Breast epithelium (tissue), 3 donors: ENCODE measurements around the gene PRODH. TPM values are rescaled to one million over a fixed set of nuclear protein-coding genes. Genes with fewer than 3 reads are reported as not detected.

ENCODE experiments used
- total RNA-seq, 3 donors: library from RNA; depleted of rRNA; stranded (reverse); fragments of >200 nt; gene quantifications; one replicate each; pipeline ENCODE4 v1.1.0, GENCODE V29; 2016

PRODH gene
- total RNA-seq, 3 donors from 2014 or later: 4.6 to 29.6 (median 11.1) TPM

Other genes starting within 250 kb of the PRODH start
- 10 to 100 TPM in 1 of 3 donors, 1 to 10 TPM in 2; 5.9 to 11.5 (median 6.9) TPM for gene DGCR6, start 30.0 kb downstream of the PRODH start, total RNA-seq
- 10 to 100 TPM; 36.8 to 58.4 (median 42.9) TPM for gene DGCR2, start 186.1 kb upstream of the PRODH start, total RNA-seq
- gene TSSK2, start 195.0 kb upstream of the PRODH start, total RNA-seq: not detected
- gene ESS2, start 208.4 kb upstream of the PRODH start, total RNA-seq: 10 to 100 TPM; 12.2 to 17.7 (median 13.8) TPM
- gene GSC2, start 214.0 kb upstream of the PRODH start, total RNA-seq: not detected
- gene SLC25A1, start 242.4 kb upstream of the PRODH start, total RNA-seq: 100 to 1,000 TPM in 1 of 3 donors, 10 to 100 TPM in 2; 49.2 to 140 (median 50.2) TPM